Activated T-cell treated with anti-CD3 and anti-CD28 coated beads, Interleukin-2, amount 50 U/mL, for 24 hours (primary cell): ENCODE measurements around the gene THRSP.
"Not testable (repeated sequence)": the region's sequence is repeated elsewhere in the genome, so short reads cannot be mapped to it uniquely, and the experiment has no call there.

Source experiments
- DNase-seq: peaks from one replicate; pipeline ENCODE4 v3.0.0-alpha.2; 2020
- H3K27ac Mint-ChIP-seq: 2 replicates; pipeline ENCODE4 v1.8.0; 2020; ENCODE audit warnings: mild to moderate bottlenecking, mixed read lengths
- H3K27me3 Mint-ChIP-seq: 2 replicates; pipeline ENCODE4 v1.8.0; 2020; ENCODE audit warnings: mixed read lengths
- H3K36me3 Mint-ChIP-seq: 2 replicates; pipeline ENCODE4 v1.8.0; 2020; ENCODE audit warnings: low read depth, mixed read lengths
- H3K4me1 Mint-ChIP-seq: 2 replicates; pipeline ENCODE4 v1.8.0; 2020; ENCODE audit warnings: low read depth, mixed read lengths
- H3K4me3 Mint-ChIP-seq: 2 replicates; pipeline ENCODE4 v1.8.0; 2020; ENCODE audit warnings: mild to moderate bottlenecking, moderate library complexity, mixed read lengths
- H3K9me3 Mint-ChIP-seq: 2 replicates; pipeline ENCODE4 v1.8.0; 2020; ENCODE audit warnings: mixed read lengths

THRSP gene

DNA sequence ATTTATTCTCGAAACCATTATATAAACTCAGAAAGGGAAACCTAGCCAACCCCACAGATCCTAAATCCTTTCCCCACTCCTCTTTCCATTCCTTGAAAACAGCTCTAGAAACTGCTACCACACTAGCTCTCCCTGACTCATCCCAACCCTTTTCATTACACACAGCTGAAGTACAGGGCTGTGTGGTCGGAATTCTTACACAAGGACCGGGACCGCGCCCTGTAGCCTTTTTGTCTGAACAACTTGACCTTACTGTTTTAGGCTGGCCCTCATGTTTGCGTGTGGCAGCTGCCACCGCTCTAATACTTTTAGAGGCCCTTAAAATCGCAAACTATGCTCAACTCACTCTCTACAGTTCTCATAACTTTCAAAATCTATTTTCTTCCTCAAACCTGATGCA, 20.8 kb downstream of the THRSP start:
- not testable (repeated sequence) for H3K36me3 Mint-ChIP-seq, H3K4me3 Mint-ChIP-seq, H3K9me3 Mint-ChIP-seq, DNase-seq, H3K27ac Mint-ChIP-seq, H3K27me3 Mint-ChIP-seq
- H3K4me1 Mint-ChIP-seq: peaks cover 18% of the 10 kb centered on the region

DNA sequence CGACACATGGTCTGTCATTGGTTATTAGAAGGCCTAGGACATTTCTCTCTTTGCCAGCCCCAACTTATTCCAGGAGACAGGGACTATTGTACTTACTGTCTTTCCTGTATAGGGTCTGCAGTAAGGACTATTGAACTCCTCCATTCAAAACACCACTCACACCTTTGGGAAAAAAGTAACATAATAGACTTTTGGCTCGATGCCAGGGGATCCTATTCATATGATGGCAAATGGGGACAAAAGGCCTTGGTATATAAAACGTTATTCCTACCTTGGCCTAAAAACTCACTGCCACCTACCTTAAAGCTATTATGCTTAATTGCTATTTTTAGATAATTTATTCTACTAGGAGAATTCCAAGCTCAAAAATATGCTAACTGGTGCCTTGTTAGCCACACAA, 22.3 kb downstream of the THRSP start:
- H3K4me1 Mint-ChIP-seq: peaks cover 10% of the 10 kb centered on the region
- no peaks in the 10 kb centered on the region for H3K36me3 Mint-ChIP-seq
- no peaks in the 10 kb centered on the region for H3K27me3 Mint-ChIP-seq
- DNase-seq: no peak
- no peak overlapping the region for H3K27ac Mint-ChIP-seq
- H3K4me3 Mint-ChIP-seq: no peak overlapping the region
- no peaks in the 10 kb centered on the region for H3K9me3 Mint-ChIP-seq

DNA sequence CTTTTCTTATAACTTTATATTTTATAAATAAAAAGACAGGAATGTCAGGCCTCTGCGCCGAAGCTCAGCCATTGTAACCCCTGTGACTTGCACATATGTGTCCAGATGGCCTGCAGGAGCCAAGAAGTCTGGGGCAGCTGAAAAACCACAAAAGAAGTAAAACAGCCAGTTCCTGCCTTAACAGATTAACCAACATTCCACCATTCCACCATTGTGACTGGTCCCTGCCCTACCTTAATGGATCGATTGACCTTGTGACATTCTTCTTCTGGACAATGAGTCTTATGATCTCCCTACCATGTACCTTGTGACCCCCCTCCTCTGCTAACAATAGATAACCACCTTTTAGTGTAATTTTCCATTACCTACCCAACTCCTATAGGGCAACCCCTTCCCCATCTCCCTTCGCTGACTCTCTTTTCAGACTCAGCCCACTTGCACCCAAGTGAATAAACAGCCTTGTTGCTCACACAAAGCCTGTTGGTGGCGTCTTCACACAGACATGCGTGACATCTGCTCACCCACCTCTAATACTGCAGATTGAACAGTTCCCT, 22.9 kb downstream of the THRSP start:
- DNase-seq, H3K4me3 Mint-ChIP-seq, H3K36me3 Mint-ChIP-seq, H3K27me3 Mint-ChIP-seq, H3K27ac Mint-ChIP-seq, H3K4me1 Mint-ChIP-seq, H3K9me3 Mint-ChIP-seq: not testable (repeated sequence)

DNA sequence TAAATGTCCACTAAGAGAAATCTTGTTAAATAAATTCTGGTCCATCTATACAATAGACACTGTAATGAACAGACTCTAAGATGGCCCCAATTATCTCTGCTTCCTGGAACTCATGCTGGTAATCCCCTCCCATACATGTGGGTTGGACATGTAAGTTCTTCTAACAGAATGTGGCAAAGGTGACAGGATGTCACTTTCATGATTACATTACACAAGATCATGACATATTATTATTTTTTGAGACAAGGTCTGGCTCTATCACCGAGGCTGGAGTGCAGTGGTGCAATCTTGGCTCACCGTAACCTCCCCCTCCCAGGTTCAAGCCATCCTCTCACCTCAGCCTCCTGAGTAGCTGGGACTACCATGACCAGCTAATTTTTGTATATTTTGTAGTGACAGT, 30.6 kb downstream of the THRSP start:
- no peak for DNase-seq
- no peaks in the 10 kb centered on the region for H3K27me3 Mint-ChIP-seq
- H3K9me3 Mint-ChIP-seq: no peaks in the 10 kb centered on the region
- peak overlapping the region; percentile 81 for H3K27ac Mint-ChIP-seq
- H3K4me1 Mint-ChIP-seq: peaks cover 13% of the 10 kb centered on the region
- H3K36me3 Mint-ChIP-seq: peaks cover 48% of the 10 kb centered on the region
- no peak overlapping the region for H3K4me3 Mint-ChIP-seq

DNA sequence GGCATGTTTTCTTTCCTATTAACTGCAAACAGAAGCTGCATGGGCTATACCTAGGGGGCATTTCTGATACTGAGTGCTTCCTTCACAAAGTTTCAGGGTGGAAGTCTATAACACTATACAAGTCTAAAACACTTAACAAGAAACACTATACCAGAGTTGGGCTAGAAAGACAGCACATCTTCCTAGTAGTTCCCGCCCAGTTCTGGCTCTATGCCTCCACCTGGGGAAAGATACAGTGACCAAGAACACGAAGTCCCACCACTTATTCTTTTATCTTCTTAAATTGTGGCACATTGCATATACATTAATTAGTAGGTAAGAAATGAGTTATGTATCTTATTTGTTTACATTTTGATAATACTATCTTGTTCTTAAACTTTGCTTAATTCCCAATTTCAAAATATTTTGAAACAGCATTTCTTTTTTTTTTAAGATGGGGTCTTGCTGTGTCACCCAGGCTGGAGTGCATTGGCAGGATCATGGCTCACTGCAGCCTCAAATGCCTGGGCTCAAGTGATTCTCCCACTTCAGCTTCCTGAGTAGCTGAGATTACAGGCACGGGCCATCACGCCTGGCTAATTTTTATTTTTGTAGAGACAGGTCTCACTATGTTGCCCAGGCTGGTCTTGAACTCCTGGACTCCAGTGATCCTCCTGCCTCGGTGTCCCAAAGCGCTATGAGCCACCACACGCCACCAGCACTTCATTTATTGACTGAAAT, 34.2 kb downstream of the THRSP start:
- H3K4me1 Mint-ChIP-seq: peaks cover 13% of the 10 kb centered on the region
- no peak for DNase-seq
- peaks cover 75% of the 10 kb centered on the region for H3K36me3 Mint-ChIP-seq
- H3K9me3 Mint-ChIP-seq: no peaks in the 10 kb centered on the region
- no peaks in the 10 kb centered on the region for H3K27me3 Mint-ChIP-seq
- no peak overlapping the region for H3K4me3 Mint-ChIP-seq
- no peak overlapping the region for H3K27ac Mint-ChIP-seq

DNA sequence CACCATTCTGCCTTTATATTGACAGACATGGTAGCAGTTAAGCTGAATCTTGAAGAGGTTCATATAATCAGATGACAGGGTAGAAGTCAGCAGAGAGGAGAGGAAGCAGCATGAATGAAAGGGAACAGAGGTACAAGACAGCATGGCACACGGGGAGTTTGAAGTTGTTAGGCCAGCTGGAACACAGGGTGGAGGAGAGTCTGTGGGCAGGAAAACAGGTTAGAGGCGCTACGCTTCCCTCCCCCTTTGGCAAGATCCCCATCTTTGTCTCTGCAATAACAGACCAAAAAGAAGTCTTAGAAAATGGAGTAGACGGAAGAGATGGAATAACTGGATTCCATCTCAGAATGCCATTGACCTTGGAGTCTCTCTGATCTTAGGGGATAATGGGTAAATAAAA, 36.0 kb downstream of the THRSP start:
- no peaks in the 10 kb centered on the region for H3K9me3 Mint-ChIP-seq
- H3K4me1 Mint-ChIP-seq: peaks cover 6% of the 10 kb centered on the region
- H3K4me3 Mint-ChIP-seq: no peak overlapping the region
- peaks cover 78% of the 10 kb centered on the region for H3K36me3 Mint-ChIP-seq
- DNase-seq: no peak
- no peaks in the 10 kb centered on the region for H3K27me3 Mint-ChIP-seq
- no peak overlapping the region for H3K27ac Mint-ChIP-seq

DNA sequence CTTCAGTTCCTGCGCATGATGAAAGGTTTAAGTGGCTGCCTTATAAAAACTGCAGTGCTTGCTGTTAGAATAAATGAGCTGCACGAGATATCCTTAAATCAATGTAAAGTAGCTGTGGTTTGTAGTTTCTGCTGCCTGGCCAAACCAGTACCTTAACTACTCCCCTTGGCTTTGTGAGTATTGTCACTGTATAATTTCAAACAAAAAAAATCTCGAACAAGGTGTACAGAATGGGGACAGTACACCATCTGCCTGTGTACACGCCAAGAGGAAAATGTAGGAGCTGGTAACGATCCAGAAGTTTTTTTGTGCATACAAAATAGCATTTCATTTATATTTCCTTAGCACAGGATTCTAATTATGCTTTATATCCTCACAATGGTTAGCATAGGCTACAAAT, 36.6 kb downstream of the THRSP start:
- Mint-ChIP-seq H3K9me3 (no peaks in the 10 kb centered on the region), H3K36me3 (peaks cover 79% of the 10 kb centered on the region)

DNA sequence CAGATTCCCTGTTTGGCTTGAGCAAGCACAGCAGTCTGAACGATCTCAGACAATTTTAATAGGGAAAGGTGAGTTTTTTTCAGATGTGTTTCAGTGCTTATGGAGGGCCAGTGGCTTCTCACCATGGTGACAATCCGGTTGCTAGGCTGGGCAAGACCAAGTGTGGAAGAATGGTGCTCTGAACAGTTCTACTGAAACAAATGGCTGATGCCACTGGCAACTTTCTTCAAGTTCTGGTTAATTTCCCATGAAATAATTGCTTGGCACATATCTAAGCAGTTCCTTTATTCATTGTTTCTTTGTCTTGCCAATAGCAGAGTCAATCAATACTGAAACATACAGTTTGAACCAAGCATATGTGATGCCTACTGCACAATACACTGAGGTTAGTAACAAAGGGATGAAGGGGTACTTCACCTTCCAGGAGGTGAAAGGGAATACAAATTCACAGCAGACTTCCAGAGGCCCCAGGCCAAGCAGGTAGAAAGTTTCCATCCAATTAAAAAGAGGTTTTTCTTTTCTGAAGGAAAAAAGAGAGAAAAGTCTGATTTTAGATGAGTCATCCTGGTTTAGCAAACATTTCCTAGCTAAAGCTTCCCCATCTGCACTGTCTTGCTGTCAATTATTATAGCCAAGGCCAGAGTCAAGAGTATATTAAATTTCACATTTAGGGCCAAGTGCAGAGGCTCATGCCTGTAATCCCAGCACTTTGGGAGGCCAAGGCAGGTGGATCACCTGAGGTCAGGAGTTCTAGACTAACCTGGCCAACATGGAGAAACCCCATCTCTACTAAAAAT, 37.2 kb downstream of the THRSP start:
- H3K27me3 Mint-ChIP-seq: no peaks in the 10 kb centered on the region
- H3K9me3 Mint-ChIP-seq: no peaks in the 10 kb centered on the region
- H3K27ac Mint-ChIP-seq: peak overlapping the region; percentile 51
- H3K36me3 Mint-ChIP-seq: peaks cover 76% of the 10 kb centered on the region
- no peaks in the 10 kb centered on the region for H3K4me1 Mint-ChIP-seq
- no peak for DNase-seq
- H3K4me3 Mint-ChIP-seq: no peak overlapping the region

More for the DNA sequence above, 36.6 kb downstream of the THRSP start:
- Mint-ChIP-seq H3K27ac (no peak overlapping the region), H3K4me3 (no peak overlapping the region), H3K4me1 (peaks cover 3% of the 10 kb centered on the region), H3K27me3 (no peaks in the 10 kb centered on the region)
- DNase-seq: no peak

DNA sequence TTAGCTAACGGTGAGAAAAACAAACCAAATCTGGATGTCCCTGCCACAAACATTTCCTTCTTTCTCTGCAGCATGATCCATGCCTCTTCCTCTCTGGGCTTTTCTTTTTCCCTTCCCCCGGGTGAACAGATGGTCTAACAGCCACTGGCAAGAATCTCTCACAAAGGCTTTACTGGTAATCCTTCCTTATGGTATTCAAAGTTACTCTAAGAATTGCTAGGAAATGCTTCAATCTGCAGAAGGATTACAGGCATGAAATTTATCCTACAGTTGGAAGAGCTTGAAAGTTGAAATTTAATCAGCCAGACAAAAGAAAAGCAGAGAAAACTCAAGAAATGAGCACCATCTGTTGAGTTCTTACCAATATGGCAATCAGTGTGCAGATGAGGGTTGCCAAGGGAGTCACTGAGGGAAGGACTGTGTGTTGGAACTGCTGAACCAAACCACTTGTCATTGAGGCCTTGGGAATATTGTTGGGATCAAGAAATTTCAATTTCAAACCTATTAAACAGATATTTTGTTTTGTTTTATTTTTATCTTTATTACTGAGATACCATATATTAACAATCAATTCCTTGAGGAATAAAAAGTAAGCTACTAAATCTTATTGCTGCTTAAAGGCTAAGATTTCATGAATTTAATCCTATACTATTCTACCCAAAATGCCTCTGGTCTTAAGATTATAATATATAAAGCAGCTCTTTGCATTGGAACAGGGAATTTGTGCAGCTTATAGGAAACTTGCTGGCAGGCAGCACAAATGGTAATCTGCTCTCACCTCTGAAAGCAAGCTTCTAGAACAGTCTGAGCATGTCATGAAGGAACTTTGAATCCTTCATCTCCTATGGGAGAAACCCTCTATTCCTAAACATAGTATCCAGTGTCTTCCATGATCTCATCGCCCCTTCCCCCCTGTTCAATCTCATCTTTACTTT, 45.7 kb downstream of the THRSP start:
- Mint-ChIP-seq H3K27ac (no peak overlapping the region), H3K4me1 (no peaks in the 10 kb centered on the region), H3K4me3 (no peak overlapping the region), H3K9me3 (no peaks in the 10 kb centered on the region), H3K27me3 (no peaks in the 10 kb centered on the region), H3K36me3 (peaks cover 78% of the 10 kb centered on the region)
- no peak for DNase-seq

DNA sequence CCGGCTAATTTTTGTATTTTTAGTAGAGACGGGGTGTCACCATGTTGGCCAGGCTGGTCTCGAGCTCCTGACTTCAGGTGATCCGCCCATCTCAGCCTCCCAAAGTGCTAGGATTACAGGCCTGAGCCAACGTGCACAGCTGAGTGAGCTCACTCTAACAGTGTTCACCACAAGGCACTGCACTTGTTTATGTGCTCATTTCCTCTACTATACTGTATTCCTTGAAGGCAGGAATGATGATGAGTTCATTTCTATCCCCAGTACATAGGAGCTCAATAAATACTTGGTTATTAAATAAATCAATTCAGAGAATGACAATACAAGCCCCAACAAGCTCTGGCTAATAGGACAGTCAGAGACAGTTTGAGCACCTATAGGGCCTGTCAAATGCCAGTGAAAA, 46.7 kb downstream of the THRSP start:
- peaks cover 71% of the 10 kb centered on the region for H3K36me3 Mint-ChIP-seq
- H3K27ac Mint-ChIP-seq: no peak overlapping the region
- no peaks in the 10 kb centered on the region for H3K27me3 Mint-ChIP-seq
- no peak overlapping the region for H3K4me3 Mint-ChIP-seq
- DNase-seq: no peak
- H3K4me1 Mint-ChIP-seq: no peaks in the 10 kb centered on the region
- no peaks in the 10 kb centered on the region for H3K9me3 Mint-ChIP-seq

DNA sequence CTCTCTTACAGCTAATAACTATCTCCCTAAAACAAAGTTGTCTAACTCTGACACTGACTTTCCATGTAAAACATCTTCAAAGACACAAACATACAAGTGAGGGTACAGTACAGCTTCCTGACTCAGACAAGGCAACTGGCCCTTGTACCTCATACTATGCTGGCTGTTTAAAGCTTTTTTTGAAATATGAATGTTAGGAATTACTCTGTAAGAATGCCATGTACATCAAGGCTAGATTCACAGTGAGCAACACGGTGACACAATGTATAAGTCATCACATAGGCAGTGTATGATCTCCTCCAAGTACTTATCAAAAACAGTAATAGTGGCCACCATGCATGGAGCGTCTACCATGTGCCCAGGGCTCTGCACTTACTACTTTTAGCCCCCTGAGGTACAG, 47.2 kb downstream of the THRSP start:
- Mint-ChIP-seq H3K27me3 (no peaks in the 10 kb centered on the region), H3K9me3 (no peaks in the 10 kb centered on the region), H3K27ac (no peak overlapping the region), H3K4me3 (no peak overlapping the region), H3K36me3 (peaks cover 74% of the 10 kb centered on the region), H3K4me1 (no peaks in the 10 kb centered on the region)
- no peak for DNase-seq

DNA sequence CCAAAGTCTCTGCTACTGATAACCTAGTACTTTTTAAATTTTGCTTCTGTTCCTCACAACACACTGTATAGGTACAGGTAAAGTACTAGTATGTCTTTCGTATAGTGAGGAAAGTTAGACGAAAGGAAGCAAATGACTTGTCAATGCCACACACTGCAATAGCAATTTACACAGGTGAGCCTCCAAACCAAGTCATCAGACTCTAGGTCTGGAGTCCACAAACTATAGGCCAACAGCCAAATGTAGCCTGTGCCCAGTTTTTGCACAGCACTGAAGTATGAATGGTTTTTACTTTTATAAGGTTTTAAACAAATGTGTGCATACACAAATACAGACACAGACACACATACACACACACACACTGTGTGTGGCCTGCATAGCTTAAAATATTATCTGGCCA, 47.6 kb downstream of the THRSP start:
- DNase-seq: no peak
- Mint-ChIP-seq H3K4me3 (no peak overlapping the region), H3K4me1 (no peaks in the 10 kb centered on the region), H3K9me3 (no peaks in the 10 kb centered on the region), H3K36me3 (peaks cover 69% of the 10 kb centered on the region), H3K27me3 (no peaks in the 10 kb centered on the region), H3K27ac (no peak overlapping the region)

DNA sequence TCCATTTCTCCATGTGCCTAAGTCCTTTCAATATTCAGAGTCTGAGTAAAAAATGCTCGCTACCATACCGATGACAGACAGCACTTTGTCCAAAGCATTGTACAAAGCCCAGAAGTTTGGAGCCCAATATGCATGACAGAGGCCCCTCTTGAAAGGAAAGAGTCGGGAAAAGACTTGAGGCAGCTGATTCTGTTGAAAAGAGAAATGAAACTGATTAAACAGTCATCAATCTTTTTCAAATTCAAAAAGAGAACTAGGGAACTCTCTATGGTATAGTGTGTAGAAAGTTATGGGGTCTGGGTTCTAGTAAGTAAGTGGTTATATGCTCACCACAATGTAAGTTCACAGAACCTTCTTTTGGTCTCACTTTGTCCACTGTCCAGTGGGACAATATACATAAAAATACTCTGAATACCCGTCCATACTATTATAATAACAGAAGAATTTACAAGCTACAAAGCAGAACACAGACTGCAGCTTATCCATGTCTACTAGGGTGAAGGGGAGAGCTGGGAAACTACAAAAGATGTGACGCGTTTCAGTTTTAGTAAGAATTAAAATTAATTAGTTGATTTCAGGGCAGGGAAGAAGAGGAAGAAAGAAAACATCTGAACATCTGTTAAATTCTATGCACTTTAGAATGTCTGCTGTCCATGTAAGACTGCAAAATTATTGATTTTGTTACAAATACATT, 49.1 kb downstream of the THRSP start:
- H3K36me3 Mint-ChIP-seq: peaks cover 76% of the 10 kb centered on the region
- H3K27me3 Mint-ChIP-seq: no peaks in the 10 kb centered on the region
- H3K9me3 Mint-ChIP-seq: no peaks in the 10 kb centered on the region
- no peak for DNase-seq
- no peak overlapping the region for H3K4me3 Mint-ChIP-seq
- no peaks in the 10 kb centered on the region for H3K4me1 Mint-ChIP-seq
- H3K27ac Mint-ChIP-seq: no peak overlapping the region
